ENCODE data around the gene VEGFA.

The VEGFA gene

GRCh38 chr6:43786664-43787329 lies 16.8 kb downstream of the VEGFA start:
- Mint-ChIP-seq H3K4me1 (ENCODE audit: low read depth) (no peaks in the 10 kb centered on the region), H3K36me3 (ENCODE audit: low read depth) (peaks cover 25% of the 10 kb centered on the region), H3K27me3 (ENCODE audit: low read depth) (peaks cover 2% of the 10 kb centered on the region), H3K27ac (no peak overlapping the region), H3K9me3 (no peaks in the 10 kb centered on the region), H3K4me3 (no peak overlapping the region)
- DNase-seq (ENCODE audit: low spot score) = no peak

- H3K4me3 Mint-ChIP-seq = no peak overlapping the region
- peaks cover 2% of the 10 kb centered on the region for H3K27me3 Mint-ChIP-seq (ENCODE audit: low read depth)
- no peaks in the 10 kb centered on the region for H3K9me3 Mint-ChIP-seq
- H3K27ac Mint-ChIP-seq = no peak overlapping the region
- DNase-seq (ENCODE audit: low spot score) = no peak
- no peaks in the 10 kb centered on the region for H3K4me1 Mint-ChIP-seq (ENCODE audit: low read depth)
- H3K36me3 Mint-ChIP-seq (ENCODE audit: low read depth) = peaks cover 15% of the 10 kb centered on the region
Measured at GRCh38 chr6:43788301-43788700, 18.3 kb downstream of the VEGFA start.

GRCh38 chr6:43789447-43789846 lies 19.4 kb downstream of the VEGFA start:
- Mint-ChIP-seq H3K4me1 (ENCODE audit: low read depth) (no peaks in the 10 kb centered on the region), H3K36me3 (ENCODE audit: low read depth) (peaks cover 10% of the 10 kb centered on the region), H3K4me3 (no peak overlapping the region), H3K9me3 (no peaks in the 10 kb centered on the region), H3K27me3 (ENCODE audit: low read depth) (peaks cover 2% of the 10 kb centered on the region), H3K27ac (no peak overlapping the region)
- no peak for DNase-seq (ENCODE audit: low spot score)

- H3K27me3 Mint-ChIP-seq (ENCODE audit: low read depth) = peaks cover 2% of the 10 kb centered on the region
- no peaks in the 10 kb centered on the region for H3K4me1 Mint-ChIP-seq (ENCODE audit: low read depth)
- H3K4me3 Mint-ChIP-seq = no peak overlapping the region
- H3K9me3 Mint-ChIP-seq = no peaks in the 10 kb centered on the region
- H3K27ac Mint-ChIP-seq = no peak overlapping the region
- peaks cover 5% of the 10 kb centered on the region for H3K36me3 Mint-ChIP-seq (ENCODE audit: low read depth)
- DNase-seq (ENCODE audit: low spot score) = no peak
Measured at GRCh38 chr6:43790031-43790430, 20.0 kb downstream of the VEGFA start.

- DNase-seq (ENCODE audit: low spot score) = no peak
- no peaks in the 10 kb centered on the region for H3K9me3 Mint-ChIP-seq
- H3K27ac Mint-ChIP-seq = no peak overlapping the region
- H3K4me1 Mint-ChIP-seq (ENCODE audit: low read depth) = no peaks in the 10 kb centered on the region
- H3K4me3 Mint-ChIP-seq = no peak overlapping the region
- no peaks in the 10 kb centered on the region for H3K36me3 Mint-ChIP-seq (ENCODE audit: low read depth)
- peaks cover 2% of the 10 kb centered on the region for H3K27me3 Mint-ChIP-seq (ENCODE audit: low read depth)
Measured at GRCh38 chr6:43791745-43792422, 21.9 kb downstream of the VEGFA start.

- Mint-ChIP-seq H3K27ac (no peak overlapping the region), H3K4me1 (ENCODE audit: low read depth) (no peaks in the 10 kb centered on the region), H3K9me3 (no peaks in the 10 kb centered on the region)
Measured at GRCh38 chr6:43793154-43793874, 23.3 kb downstream of the VEGFA start.

GRCh38 chr6:43793875-43794242 lies 23.8 kb downstream of the VEGFA start:
- H3K9me3 Mint-ChIP-seq = no peaks in the 10 kb centered on the region
- no peaks in the 10 kb centered on the region for H3K36me3 Mint-ChIP-seq (ENCODE audit: low read depth)
- H3K4me1 Mint-ChIP-seq (ENCODE audit: low read depth) = peaks cover 4% of the 10 kb centered on the region
- DNase-seq (ENCODE audit: low spot score) = no peak
- peaks cover 2% of the 10 kb centered on the region for H3K27me3 Mint-ChIP-seq (ENCODE audit: low read depth)
- H3K4me3 Mint-ChIP-seq = no peak overlapping the region
- H3K27ac Mint-ChIP-seq = no peak overlapping the region

More at GRCh38 chr6:43793154-43793874, 23.3 kb downstream of the VEGFA start:
- Mint-ChIP-seq H3K36me3 (ENCODE audit: low read depth) (no peaks in the 10 kb centered on the region), H3K4me3 (no peak overlapping the region), H3K27me3 (ENCODE audit: low read depth) (peaks cover 2% of the 10 kb centered on the region)
- no peak for DNase-seq (ENCODE audit: low spot score)

- no peak for DNase-seq (ENCODE audit: low spot score)
- no peak overlapping the region for H3K27ac Mint-ChIP-seq
- H3K4me1 Mint-ChIP-seq (ENCODE audit: low read depth) = peaks cover 15% of the 10 kb centered on the region
- H3K27me3 Mint-ChIP-seq (ENCODE audit: low read depth) = peaks cover 2% of the 10 kb centered on the region
- no peaks in the 10 kb centered on the region for H3K9me3 Mint-ChIP-seq
- H3K4me3 Mint-ChIP-seq = no peak overlapping the region
- H3K36me3 Mint-ChIP-seq (ENCODE audit: low read depth) = no peaks in the 10 kb centered on the region
Measured at GRCh38 chr6:43795421-43795820, 25.4 kb downstream of the VEGFA start.

GRCh38 chr6:43796168-43796567 lies 26.2 kb downstream of the VEGFA start:
- Mint-ChIP-seq H3K4me1 (ENCODE audit: low read depth) (peaks cover 16% of the 10 kb centered on the region), H3K27me3 (ENCODE audit: low read depth) (no peaks in the 10 kb centered on the region), H3K4me3 (no peak overlapping the region)

GRCh38 chr6:43796903-43797890 lies 27.2 kb downstream of the VEGFA start:
- Mint-ChIP-seq H3K9me3 (no peaks in the 10 kb centered on the region), H3K4me1 (ENCODE audit: low read depth) (peaks cover 16% of the 10 kb centered on the region), H3K36me3 (ENCODE audit: low read depth) (no peaks in the 10 kb centered on the region), H3K27me3 (ENCODE audit: low read depth) (no peaks in the 10 kb centered on the region), H3K27ac (peak overlapping the region; percentile 29), H3K4me3 (no peak overlapping the region)
- DNase-seq (ENCODE audit: low spot score) = no peak

More at GRCh38 chr6:43796168-43796567, 26.2 kb downstream of the VEGFA start:
- Mint-ChIP-seq H3K36me3 (ENCODE audit: low read depth) (no peaks in the 10 kb centered on the region), H3K27ac (no peak overlapping the region), H3K9me3 (no peaks in the 10 kb centered on the region)
- no peak for DNase-seq (ENCODE audit: low spot score)

- H3K4me1 Mint-ChIP-seq (ENCODE audit: low read depth) = peaks cover 16% of the 10 kb centered on the region
- no peaks in the 10 kb centered on the region for H3K36me3 Mint-ChIP-seq (ENCODE audit: low read depth)
- no peak for DNase-seq (ENCODE audit: low spot score)
- no peak overlapping the region for H3K4me3 Mint-ChIP-seq
- peak overlapping the region; percentile 16 for H3K27ac Mint-ChIP-seq
- no peaks in the 10 kb centered on the region for H3K27me3 Mint-ChIP-seq (ENCODE audit: low read depth)
- H3K9me3 Mint-ChIP-seq = no peaks in the 10 kb centered on the region
Measured at GRCh38 chr6:43797919-43798318, 27.9 kb downstream of the VEGFA start.

- Mint-ChIP-seq H3K27me3 (ENCODE audit: low read depth) (no peaks in the 10 kb centered on the region), H3K9me3 (no peaks in the 10 kb centered on the region), H3K4me1 (ENCODE audit: low read depth) (peaks cover 16% of the 10 kb centered on the region), H3K27ac (peak overlapping the region; percentile 83), H3K4me3 (no peak overlapping the region), H3K36me3 (ENCODE audit: low read depth) (no peaks in the 10 kb centered on the region)
- peak; percentile 25 for DNase-seq (ENCODE audit: low spot score)
Measured at GRCh38 chr6:43798688-43799444, 28.9 kb downstream of the VEGFA start.
